Panc1 (cell line): ENCODE results near the gene CAMTA2. TPM values are rescaled to one million over a fixed set of nuclear protein-coding genes. Genes with fewer than 3 reads are reported as not detected.

Experiments used
- ATAC-seq: fragments of 200-7000 bp; cut with Tn5 transposase; 2 replicates; pipeline ENCODE4 v1.9.1; 2020; ENCODE audit warnings: mild to moderate bottlenecking, moderate library complexity
- BruUV-seq: library from RNA; stranded (reverse); fragments of 400-500 nt; replicated peaks from 2 replicates; lab custom pipeline; 2021; lab: Mats Ljungman, UMichigan
- CTCF ChIA-PET: fragments of 300-600 bp; sonication (Branson Sonifier 250); formaldehyde crosslinking; loops from one replicate; lab custom pipeline; 2022; ENCODE audit warnings: antibody characterized with exemption; lab: Charles Lee
- POLR2A ChIA-PET: fragments of 300-600 bp; sonication (Branson Sonifier 250); formaldehyde crosslinking; loops from one replicate; lab custom pipeline; 2022; ENCODE audit warnings: antibody characterized with exemption; lab: Charles Lee
- DNase-seq: peaks from one replicate; pipeline ENCODE4 v3.0.0-alpha.2; 2010; ENCODE audit warnings: low read depth, low spot score
- H3K27ac ChIP-seq: 2 replicates; pipeline ENCODE4 v1.5.1; 2011; ENCODE audit warnings: mild to moderate bottlenecking, low read length, inconsistent platforms
- H3K27me3 ChIP-seq: fragments of 200-500 bp; sonication (Bioruptor generic); 2 replicates; pipeline ENCODE4 v1.6.0; 2014; ENCODE audit warnings: low read length, inconsistent platforms; ENCODE audit not compliant: control insufficient read depth, insufficient read depth
- H3K36me3 ChIP-seq: fragments of 200-500 bp; sonication (Bioruptor generic); 2 replicates; pipeline ENCODE4 v1.5.1; 2014; ENCODE audit warnings: inconsistent platforms, mild to moderate bottlenecking, low read length, moderate library complexity; ENCODE audit not compliant: control insufficient read depth, insufficient read depth
- H3K4me1 ChIP-seq: 2 replicates; pipeline ENCODE4 v1.5.1; 2011; ENCODE audit warnings: inconsistent platforms, mild to moderate bottlenecking, low read length, moderate library complexity; ENCODE audit not compliant: control insufficient read depth, insufficient read depth
- H3K4me3 ChIP-seq, 2 experiments: 2 replicates each; pipeline ENCODE4 v1.5.1; 2011 to 2012; ENCODE audit warnings: low read depth in 2 of 2, low read length in 2 of 2, mild to moderate bottlenecking in 2 of 2, inconsistent platforms in 1 of 2, moderate library complexity in 1 of 2
- H3K9me3 ChIP-seq: fragments of 200-500 bp; sonication (Bioruptor generic); 2 replicates; pipeline ENCODE4 v1.5.1; 2014; ENCODE audit warnings: low read depth, mild to moderate bottlenecking, inconsistent platforms, low read length, moderate library complexity; ENCODE audit not compliant: control insufficient read depth, insufficient read depth
- POLR2AphosphoS5 ChIP-seq: IDR thresholded peaks from 2 replicates; pipeline ENCODE4 v1.6.1; 2012; ENCODE audit warnings: mild to moderate bottlenecking, low read depth, low read length, moderate library complexity
- SIN3A ChIP-seq: IDR thresholded peaks from 2 replicates; pipeline ENCODE4 v1.6.1; 2012; ENCODE audit warnings: low read depth, mild to moderate bottlenecking, low read length, moderate library complexity, borderline replicate concordance; ENCODE audit not compliant: insufficient read depth
- TCF7L2 ChIP-seq: IDR thresholded peaks from 2 replicates; pipeline ENCODE4 v1.6.1; 2011; ENCODE audit warnings: mild to moderate bottlenecking, low read depth, low read length, inconsistent platforms
- in situ Hi-C: cut with HindIII; loops from 2 replicates; pipeline ENCODE4 v1.10.0; 2016; ENCODE audit warnings: low sequenced_read_pairs, low pct_unique_long_range_greater_than_20kb
- intact Hi-C: fragments of 100-400 bp; cut with micrococcal nuclease; formaldehyde crosslinking; loops from one replicate; pipeline ENCODE4 v1.10.0; 2022; ENCODE audit not compliant: unreplicated experiment
- total RNA-seq: library from RNA; stranded (reverse); gene quantifications from one replicate; pipeline ENCODE4 v1.2.1, GENCODE V29; 2021; ENCODE audit not compliant: unreplicated experiment
- TF ChIP-seq, protein P1 (sequence below): fragments of 450-650 bp; IDR thresholded peaks from 2 replicates; pipeline ENCODE4 v1.5.1; 2017; ENCODE audit warnings: mild to moderate bottlenecking
- TF ChIP-seq, protein P2 (sequence below), 2 experiments: IDR thresholded peaks; 2 replicates each; pipeline ENCODE4 v1.6.1; 2011 to 2012; ENCODE audit warnings: low read depth in 2 of 2, control low read depth in 1 of 2, low read length in 1 of 2, mild to moderate bottlenecking in 1 of 2, moderate library complexity in 1 of 2; ENCODE audit not compliant: insufficient read depth in 1 of 2

Gene CAMTA2
- total RNA-seq, 1 experiment from 2014 or later: 22.7 TPM

DNA sequence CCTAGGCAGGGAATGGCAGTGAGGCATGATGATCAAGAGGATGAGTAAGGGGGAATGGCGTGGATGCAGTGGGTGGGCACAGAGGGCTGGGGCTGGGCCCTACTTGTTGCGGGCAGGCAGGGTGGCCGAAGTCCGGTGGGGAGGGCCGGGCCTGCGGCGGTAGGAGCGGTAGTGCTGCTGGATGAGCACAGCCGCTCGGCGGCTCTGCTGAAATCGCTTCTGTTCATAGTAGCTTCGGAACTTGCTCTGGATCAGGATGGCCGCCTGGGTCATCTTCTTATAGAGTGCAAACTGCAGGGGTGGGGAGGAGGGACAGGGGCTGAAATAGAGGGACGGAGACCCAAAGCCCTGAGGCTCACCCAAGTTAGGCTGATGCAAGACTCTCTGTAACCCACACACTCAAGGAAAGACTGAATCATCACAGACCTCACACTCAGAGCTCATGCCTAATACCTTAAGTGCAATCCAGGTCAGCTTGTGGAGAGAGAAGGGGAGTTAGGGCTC lies 18.4 kb downstream of the CAMTA2 start:
- no peaks in the 10 kb centered on the region for H3K27me3 ChIP-seq
- ATAC-seq (no peak), DNase-seq (peak; percentile 86)
- intact Hi-C loops: no loop called here
- peak overlapping the region; percentile 66 to 79 for H3K4me3 ChIP-seq
- POLR2A ChIA-PET: no interaction called here
- CTCF ChIA-PET: no interaction called here
- no peaks in the 10 kb centered on the region for H3K36me3 ChIP-seq
- H3K4me1 ChIP-seq: peaks cover 15% of the 10 kb centered on the region
- peak overlapping the region; percentile 97 for H3K27ac ChIP-seq
- in situ Hi-C loops: no loop called here
- no peaks in the 10 kb centered on the region for H3K9me3 ChIP-seq
- no TSS peak for BruUV-seq
- TF ChIP-seq POLR2AphosphoS5 (no peak), TCF7L2 (no peak), SIN3A (no peak)
- TF ChIP-seq, protein P1, sequence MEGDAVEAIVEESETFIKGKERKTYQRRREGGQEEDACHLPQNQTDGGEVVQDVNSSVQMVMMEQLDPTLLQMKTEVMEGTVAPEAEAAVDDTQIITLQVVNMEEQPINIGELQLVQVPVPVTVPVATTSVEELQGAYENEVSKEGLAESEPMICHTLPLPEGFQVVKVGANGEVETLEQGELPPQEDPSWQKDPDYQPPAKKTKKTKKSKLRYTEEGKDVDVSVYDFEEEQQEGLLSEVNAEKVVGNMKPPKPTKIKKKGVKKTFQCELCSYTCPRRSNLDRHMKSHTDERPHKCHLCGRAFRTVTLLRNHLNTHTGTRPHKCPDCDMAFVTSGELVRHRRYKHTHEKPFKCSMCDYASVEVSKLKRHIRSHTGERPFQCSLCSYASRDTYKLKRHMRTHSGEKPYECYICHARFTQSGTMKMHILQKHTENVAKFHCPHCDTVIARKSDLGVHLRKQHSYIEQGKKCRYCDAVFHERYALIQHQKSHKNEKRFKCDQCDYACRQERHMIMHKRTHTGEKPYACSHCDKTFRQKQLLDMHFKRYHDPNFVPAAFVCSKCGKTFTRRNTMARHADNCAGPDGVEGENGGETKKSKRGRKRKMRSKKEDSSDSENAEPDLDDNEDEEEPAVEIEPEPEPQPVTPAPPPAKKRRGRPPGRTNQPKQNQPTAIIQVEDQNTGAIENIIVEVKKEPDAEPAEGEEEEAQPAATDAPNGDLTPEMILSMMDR: no peak
- TF ChIP-seq, protein P2, sequence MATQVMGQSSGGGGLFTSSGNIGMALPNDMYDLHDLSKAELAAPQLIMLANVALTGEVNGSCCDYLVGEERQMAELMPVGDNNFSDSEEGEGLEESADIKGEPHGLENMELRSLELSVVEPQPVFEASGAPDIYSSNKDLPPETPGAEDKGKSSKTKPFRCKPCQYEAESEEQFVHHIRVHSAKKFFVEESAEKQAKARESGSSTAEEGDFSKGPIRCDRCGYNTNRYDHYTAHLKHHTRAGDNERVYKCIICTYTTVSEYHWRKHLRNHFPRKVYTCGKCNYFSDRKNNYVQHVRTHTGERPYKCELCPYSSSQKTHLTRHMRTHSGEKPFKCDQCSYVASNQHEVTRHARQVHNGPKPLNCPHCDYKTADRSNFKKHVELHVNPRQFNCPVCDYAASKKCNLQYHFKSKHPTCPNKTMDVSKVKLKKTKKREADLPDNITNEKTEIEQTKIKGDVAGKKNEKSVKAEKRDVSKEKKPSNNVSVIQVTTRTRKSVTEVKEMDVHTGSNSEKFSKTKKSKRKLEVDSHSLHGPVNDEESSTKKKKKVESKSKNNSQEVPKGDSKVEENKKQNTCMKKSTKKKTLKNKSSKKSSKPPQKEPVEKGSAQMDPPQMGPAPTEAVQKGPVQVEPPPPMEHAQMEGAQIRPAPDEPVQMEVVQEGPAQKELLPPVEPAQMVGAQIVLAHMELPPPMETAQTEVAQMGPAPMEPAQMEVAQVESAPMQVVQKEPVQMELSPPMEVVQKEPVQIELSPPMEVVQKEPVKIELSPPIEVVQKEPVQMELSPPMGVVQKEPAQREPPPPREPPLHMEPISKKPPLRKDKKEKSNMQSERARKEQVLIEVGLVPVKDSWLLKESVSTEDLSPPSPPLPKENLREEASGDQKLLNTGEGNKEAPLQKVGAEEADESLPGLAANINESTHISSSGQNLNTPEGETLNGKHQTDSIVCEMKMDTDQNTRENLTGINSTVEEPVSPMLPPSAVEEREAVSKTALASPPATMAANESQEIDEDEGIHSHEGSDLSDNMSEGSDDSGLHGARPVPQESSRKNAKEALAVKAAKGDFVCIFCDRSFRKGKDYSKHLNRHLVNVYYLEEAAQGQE (IDR thresholded peaks at IDR 0.05; ENCODE audit: insufficient read depth in 1 of 2, low read depth in 2 of 2, low read length in 1 of 2): no peak

DNA sequence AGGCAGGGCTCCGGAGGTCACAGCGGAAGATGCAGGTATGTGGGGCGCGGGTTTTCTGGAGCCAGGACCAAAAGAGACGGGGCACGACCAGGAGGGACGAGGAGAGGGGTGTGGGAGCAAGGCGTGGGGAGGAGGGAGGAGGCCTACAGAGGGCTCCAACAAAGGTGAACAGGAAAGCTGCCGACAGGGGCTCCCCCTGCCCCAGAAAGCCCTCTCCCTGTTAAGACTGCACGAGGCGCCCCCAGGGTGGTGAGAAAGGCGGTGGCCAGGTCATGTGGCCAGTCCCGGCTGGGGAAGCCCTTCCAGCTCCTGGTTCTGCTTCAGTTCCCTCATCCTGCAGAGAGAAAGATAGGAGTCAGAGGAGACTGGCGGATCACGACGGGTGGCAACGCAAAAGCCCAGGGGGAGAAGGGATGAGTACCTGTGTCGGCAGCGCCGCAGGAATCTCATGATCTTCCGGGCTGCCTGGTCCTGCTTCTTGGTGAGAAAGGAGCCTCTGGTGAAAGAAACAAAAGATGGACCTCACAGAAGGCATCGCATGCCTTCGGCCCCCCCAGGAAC lies 18.9 kb downstream of the CAMTA2 start:
- H3K4me1 ChIP-seq: peaks cover 15% of the 10 kb centered on the region
- H3K27ac ChIP-seq: peak overlapping the region; percentile 97
- DNase-seq (no peak), ATAC-seq (no peak)
- TF ChIP-seq SIN3A (no peak), TCF7L2 (no peak), POLR2AphosphoS5 (0 out of 2 replicates have a peak, but pooled peaks have one; percentile 2)
- TF ChIP-seq, protein P2 (IDR thresholded peaks at IDR 0.05; ENCODE audit: insufficient read depth in 1 of 2, low read depth in 2 of 2, low read length in 1 of 2): no peak
- TF ChIP-seq, protein P1: no peak
- in situ Hi-C loops (no loop called here), intact Hi-C loops (no loop called here)
- no peaks in the 10 kb centered on the region for H3K9me3 ChIP-seq
- no TSS peak for BruUV-seq
- ChIA-PET CTCF (no interaction called here), POLR2A (no interaction called here)
- peak overlapping the region; percentile 66 to 79 for H3K4me3 ChIP-seq
- H3K27me3 ChIP-seq: no peaks in the 10 kb centered on the region
- H3K36me3 ChIP-seq: no peaks in the 10 kb centered on the region
